Renal pelvis (tissue), 4 donors: Measurements from ENCODE around the gene NFE2L3. TPM values are rescaled to one million over a fixed set of nuclear protein-coding genes. Genes with fewer than 3 reads are reported as not detected.
"Not testable (repeated sequence)": the region's sequence is repeated elsewhere in the genome, so short reads cannot be mapped to it uniquely, and the experiment has no call there.

Experiments
- DNase-seq: peaks from one replicate; pipeline ENCODE4 v3.0.0-alpha.2; 2013
- polyA plus RNA-seq, 3 donors: library from polyadenylated mRNA; unstranded; fragments of 120-200 nt; gene quantifications; one replicate each; pipeline ENCODE4 v1.2.1, GENCODE V29; 2013; ENCODE audit not compliant: insufficient read length in 3 of 3

The NFE2L3 gene
- polyA plus RNA-seq, 3 donors, result 25.2 to 40.3 (median 38.5) TPM

GRCh38 chr7:26141077-26141476 lies 10.9 kb upstream of the NFE2L3 start:
- DNase-seq, result no peak

- no peak for DNase-seq
Observed at GRCh38 chr7:26143298-26144048, 8.5 kb upstream of the NFE2L3 start.

GRCh38 chr7:26144184-26145080 lies 7.6 kb upstream of the NFE2L3 start:
- DNase-seq, result no peak

- DNase-seq, result no peak
Observed at GRCh38 chr7:26145238-26145637, 6.8 kb upstream of the NFE2L3 start.

- no peak for DNase-seq
Observed at GRCh38 chr7:26147030-26147429, 5.0 kb upstream of the NFE2L3 start.

GRCh38 chr7:26147646-26148306 lies 4.2 kb upstream of the NFE2L3 start:
- DNase-seq, result not testable (repeated sequence)

GRCh38 chr7:26148307-26148700 lies 3.7 kb upstream of the NFE2L3 start:
- DNase-seq, result not testable (repeated sequence)

GRCh38 chr7:26149391-26149977 lies 2.5 kb upstream of the NFE2L3 start:
- no peak for DNase-seq

GRCh38 chr7:26151096-26151495 lies 902 bp upstream of the NFE2L3 start:
- no peak for DNase-seq

GRCh38 chr7:26151650-26151952 lies 397 bp upstream of the NFE2L3 start:
- DNase-seq, result no peak

- not testable (repeated sequence) for DNase-seq
Observed at GRCh38 chr7:26152782-26153240, 813 bp downstream of the NFE2L3 start.

GRCh38 chr7:26153241-26153822 lies 1.3 kb downstream of the NFE2L3 start:
- DNase-seq, result no peak

- DNase-seq, result no peak
Observed at GRCh38 chr7:26153823-26154783, 2.1 kb downstream of the NFE2L3 start.

GRCh38 chr7:26155531-26156375 lies 3.8 kb downstream of the NFE2L3 start:
- no peak for DNase-seq

- no peak for DNase-seq
Observed at GRCh38 chr7:26156451-26157420, 4.7 kb downstream of the NFE2L3 start.

- DNase-seq, result no peak
Observed at GRCh38 chr7:26157520-26158105, 5.6 kb downstream of the NFE2L3 start.

GRCh38 chr7:26159243-26159642 lies 7.2 kb downstream of the NFE2L3 start:
- no peak for DNase-seq

- no peak for DNase-seq
Observed at GRCh38 chr7:26160896-26161295, 8.9 kb downstream of the NFE2L3 start.
